Activated naive CD4-positive, alpha-beta T cell (primary cell): ENCODE data around the gene ANKRD40.
"Not testable (repeated sequence)": the region's sequence is repeated elsewhere in the genome, so short reads cannot be mapped to it uniquely, and the experiment has no call there.

Source experiments
- DNase-seq, 4 experiments: peaks; one replicate each; lab custom pipeline; 2025; lab: John Stamatoyannopoulos, UW

The ANKRD40 gene

GRCh38 chr17:50707289-50708049, at the start of gene ANKRD40:
Gene ANKRD40 (minus strand): TSS chr17:50707914. CDS start chr17:50707654, 260 bp downstream.
- DNase-seq: peak; percentile 74 to 85 (median 78)

GRCh38 chr17:50754521-50754920, 46.8 kb upstream of the ANKRD40 start:
- DNase-seq: no peak

- no peak for DNase-seq
Observed at GRCh38 chr17:50749245-50749644, 41.5 kb upstream of the ANKRD40 start.

GRCh38 chr17:50745631-50746030, 37.9 kb upstream of the ANKRD40 start:
- no peak for DNase-seq

- no peak for DNase-seq
Observed at GRCh38 chr17:50739098-50739497, 31.4 kb upstream of the ANKRD40 start.

GRCh38 chr17:50737118-50737698, 29.5 kb upstream of the ANKRD40 start:
- DNase-seq: no peak

- no peak for DNase-seq
Observed at GRCh38 chr17:50735287-50735686, 27.6 kb upstream of the ANKRD40 start.

- no peak for DNase-seq
Observed at GRCh38 chr17:50731575-50732460, 24.1 kb upstream of the ANKRD40 start.

- DNase-seq: no peak
Observed at GRCh38 chr17:50728881-50729765, 21.4 kb upstream of the ANKRD40 start.

GRCh38 chr17:50728112-50728429, 20.4 kb upstream of the ANKRD40 start:
- no peak for DNase-seq

- no peak for DNase-seq
Observed at GRCh38 chr17:50725769-50726655, 18.3 kb upstream of the ANKRD40 start.

GRCh38 chr17:50724622-50725021, 16.9 kb upstream of the ANKRD40 start:
- not testable (repeated sequence) for DNase-seq

GRCh38 chr17:50722746-50723145, 15.0 kb upstream of the ANKRD40 start:
- no peak for DNase-seq

GRCh38 chr17:50721194-50722010, 13.7 kb upstream of the ANKRD40 start:
- no peak for DNase-seq

GRCh38 chr17:50719924-50720794, 12.4 kb upstream of the ANKRD40 start:
- no peak for DNase-seq

- peak; percentile 81 to 91 (median 84) for DNase-seq
Observed at GRCh38 chr17:50719144-50719923, 11.6 kb upstream of the ANKRD40 start, which contains the start of gene LUC7L3. Gene LUC7L3 (plus strand): TSS chr17:50719603. CDS start chr17:50719733, 130 bp downstream.

- DNase-seq: no peak
Observed at GRCh38 chr17:50715471-50715870, 7.8 kb upstream of the ANKRD40 start.

GRCh38 chr17:50712641-50713040, 4.9 kb upstream of the ANKRD40 start:
- DNase-seq: no peak
